H1 (cell line): ENCODE results near the gene PDE4B. TPM values are rescaled to one million over a fixed set of nuclear protein-coding genes. Genes with fewer than 3 reads are reported as not detected.

Experiments used
- CTCF ChIA-PET: fragments of 300-600 bp; sonication (Branson Sonifier 250); formaldehyde crosslinking; loops from one replicate; lab custom pipeline; 2021; ENCODE audit not compliant: partially characterized antibody; lab: Charles Lee
- POLR2A ChIA-PET: fragments of 300-600 bp; sonication (Branson Sonifier 250); formaldehyde crosslinking; loops from one replicate; lab custom pipeline; 2021; ENCODE audit warnings: inconsistent platforms; ENCODE audit not compliant: partially characterized antibody; lab: Charles Lee
- DNase-seq, 2 experiments: peaks; one replicate each; pipeline versions ENCODE4 v3.0.0 to v3.0.0-alpha.2; 2010 to 2022; ENCODE audit warnings: low spot score in 2 of 2, low read depth in 1 of 2, mixed read lengths in 1 of 2
- FAIRE-seq: peaks from 2 replicates; lab custom pipeline; 2011; peaks lifted over from hg19 to GRCh38; lab: Jason Lieb, UNC
- H2AFZ ChIP-seq: 2 replicates; pipeline ENCODE4 v1.8.1; 2012; ENCODE audit warnings: low read length, inconsistent platforms
- H2AK5ac ChIP-seq: 2 replicates; pipeline ENCODE4 v1.6.1; 2013; ENCODE audit warnings: low read depth, low read length
- H2BK120ac ChIP-seq: replicated peaks from 2 replicates; pipeline ENCODE3; 2013; ENCODE audit warnings: low read depth, low read length, inconsistent platforms
- H2BK12ac ChIP-seq: 2 replicates; pipeline ENCODE4 v1.6.1; 2013; ENCODE audit warnings: low read depth, low read length
- H2BK15ac ChIP-seq: 2 replicates; pipeline ENCODE4 v1.6.1; 2013; ENCODE audit warnings: low read length
- H2BK20ac ChIP-seq: 2 replicates; pipeline ENCODE4 v1.6.1; 2013; ENCODE audit warnings: low read length
- H2BK5ac ChIP-seq: 2 replicates; pipeline ENCODE4 v1.6.1; 2013; ENCODE audit warnings: low read depth, low read length
- H3K14ac ChIP-seq: 2 replicates; pipeline ENCODE4 v1.6.1; 2013; ENCODE audit warnings: inconsistent platforms; ENCODE audit not compliant: insufficient read length
- H3K18ac ChIP-seq: 2 replicates; pipeline ENCODE4 v1.6.1; 2013; ENCODE audit warnings: low read length; ENCODE audit errors: extremely low read depth
- H3K23ac ChIP-seq: 2 replicates; pipeline ENCODE4 v1.6.1; 2013; ENCODE audit warnings: inconsistent platforms; ENCODE audit not compliant: insufficient read length
- H3K23me2 ChIP-seq: 2 replicates; pipeline ENCODE4 v1.6.1; 2013; ENCODE audit warnings: low read depth, low read length
- H3K27ac ChIP-seq: 2 replicates; pipeline ENCODE4 v1.6.1; 2011; ENCODE audit warnings: low read depth, low read length, inconsistent platforms
- H3K27me3 ChIP-seq, 4 experiments: replicated peaks in 1 of 4; 1 replicate in 1 of 4; 2 replicates in 3 of 4; pipeline versions ENCODE4 v1.6.1 to v1.8.1; 2011 to 2013; ENCODE audit warnings: low read length in 3 of 4, mild to moderate bottlenecking in 3 of 4, inconsistent platforms in 2 of 4, mixed read lengths in 2 of 4, moderate library complexity in 1 of 4; ENCODE audit not compliant: control insufficient read depth in 3 of 4, insufficient read depth in 3 of 4; ENCODE audit errors: extremely low read depth in 1 of 4
- H3K36me3 ChIP-seq, 4 experiments: 2 replicates each; pipeline versions ENCODE4 v1.6.1 to v1.8.1; 2011 to 2013; ENCODE audit warnings: mild to moderate bottlenecking in 4 of 4, low read length in 3 of 4, moderate library complexity in 2 of 4, control low read depth in 1 of 4, inconsistent platforms in 1 of 4; ENCODE audit not compliant: insufficient read depth in 4 of 4, control insufficient read depth in 2 of 4
- H3K4ac ChIP-seq: replicated peaks from 2 replicates; pipeline ENCODE3; 2013; ENCODE audit warnings: low read length, low read depth, mixed read lengths, inconsistent platforms; ENCODE audit not compliant: insufficient read length
- H3K4me1 ChIP-seq, 4 experiments: replicated peaks in 1 of 4; 1 replicate in 1 of 4; 2 replicates in 3 of 4; pipeline versions ENCODE4 v1.6.1 to v1.8.1; 2011 to 2013; ENCODE audit warnings: low read length in 3 of 4, inconsistent platforms in 2 of 4, mixed read lengths in 1 of 4; ENCODE audit not compliant: insufficient read depth in 4 of 4, control insufficient read depth in 3 of 4
- H3K4me2 ChIP-seq, 2 experiments: 2 replicates each; pipeline versions ENCODE4 v1.6.1 to v1.8.1; 2011 to 2013; ENCODE audit warnings: low read depth in 2 of 2, low read length in 2 of 2, control low read depth in 1 of 2, inconsistent platforms in 1 of 2, mild to moderate bottlenecking in 1 of 2; ENCODE audit not compliant: insufficient read depth in 1 of 2
- H3K4me3 ChIP-seq, 4 experiments: fragments of 200-600, 300-600 bp in 1 of 4; sonication (generic), shearing (Covaris generic), sonication (Bioruptor Twin) in 1 of 4; 2 replicates each; pipeline versions ENCODE4 v1.5.1 to v1.8.1; 2011 to 2016; ENCODE audit warnings: low read length in 4 of 4, low read depth in 3 of 4, control low read depth in 2 of 4, inconsistent platforms in 2 of 4, mild to moderate bottlenecking in 2 of 4, mixed read lengths in 1 of 4, moderate library complexity in 1 of 4; ENCODE audit not compliant: insufficient read depth in 2 of 4; ENCODE audit errors: extremely low read depth in 1 of 4
- H3K56ac ChIP-seq: replicated peaks from 2 replicates; pipeline ENCODE3; 2013; ENCODE audit warnings: low read depth, mild to moderate bottlenecking, mixed read lengths, low read length, inconsistent platforms; ENCODE audit not compliant: insufficient read length
- H3K79me1 ChIP-seq: 2 replicates; pipeline ENCODE4 v1.6.1; 2013; ENCODE audit warnings: low read depth, low read length, control low read depth
- H3K79me2 ChIP-seq, 2 experiments: 2 replicates each; pipeline versions ENCODE4 v1.6.1 to v1.8.1; 2012 to 2013; ENCODE audit warnings: low read length in 2 of 2, mild to moderate bottlenecking in 2 of 2, inconsistent platforms in 1 of 2; ENCODE audit not compliant: insufficient read depth in 2 of 2, control insufficient read depth in 1 of 2
- H3K9ac ChIP-seq, 4 experiments: replicated peaks in 1 of 4; 1 replicate in 1 of 4; 2 replicates in 3 of 4; pipeline versions ENCODE4 v1.6.1 to v1.8.1; 2011 to 2013; ENCODE audit warnings: low read depth in 3 of 4, low read length in 3 of 4, control low read depth in 2 of 4, mild to moderate bottlenecking in 2 of 4, moderate library complexity in 2 of 4, inconsistent platforms in 1 of 4; ENCODE audit errors: extremely low read depth in 1 of 4
- H3K9me3 ChIP-seq, 2 experiments: 2 replicates each; pipeline versions ENCODE4 v1.6.1 to v1.8.1; 2012 to 2013; ENCODE audit warnings: mild to moderate bottlenecking in 2 of 2, moderate library complexity in 2 of 2, control low read depth in 1 of 2, inconsistent platforms in 1 of 2, low read depth in 1 of 2, low read length in 1 of 2, mixed read lengths in 1 of 2; ENCODE audit not compliant: insufficient read depth in 2 of 2
- H4K20me1 ChIP-seq, 2 experiments: replicated peaks in 1 of 2; 2 replicates each; pipeline versions ENCODE3 to v1.8.1; 2011 to 2013; ENCODE audit warnings: inconsistent platforms in 2 of 2, low read length in 2 of 2, mild to moderate bottlenecking in 1 of 2; ENCODE audit not compliant: insufficient read depth in 2 of 2, control insufficient read depth in 1 of 2
- H4K5ac ChIP-seq: 2 replicates; pipeline ENCODE4 v1.6.1; 2013; ENCODE audit warnings: low read length, low read depth, mixed read lengths, inconsistent platforms; ENCODE audit not compliant: insufficient read length
- H4K8ac ChIP-seq: 2 replicates; pipeline ENCODE4 v1.8.0; 2013; ENCODE audit warnings: mild to moderate bottlenecking, moderate library complexity, low read length, inconsistent platforms; ENCODE audit not compliant: insufficient read depth; ENCODE audit errors: extremely low read depth
- H4K91ac ChIP-seq: replicated peaks from 2 replicates; pipeline ENCODE3; 2013; ENCODE audit warnings: low read length, mixed read lengths, inconsistent platforms; ENCODE audit not compliant: insufficient read length
- CBX8 ChIP-seq: fragments of 300-800, 300-1000 bp; sonication (generic); IDR thresholded peaks from 2 replicates; pipeline ENCODE4 v1.7.1; 2016; ENCODE audit warnings: low read depth, low read length, borderline replicate concordance
- EZH2 ChIP-seq: fragments of 200-600 bp; sonication (generic); IDR thresholded peaks from 2 replicates; pipeline ENCODE4 v1.7.1; 2012; ENCODE audit warnings: low read depth, mild to moderate bottlenecking, moderate library complexity, low read length, inconsistent platforms; ENCODE audit not compliant: severe bottlenecking
- KDM1A ChIP-seq: fragments of 200-600, 300-600 bp; sonication (generic); IDR thresholded peaks from 2 replicates; pipeline ENCODE4 v1.7.1; 2016; ENCODE audit warnings: mild to moderate bottlenecking, low read length, borderline replicate concordance
- KDM4A ChIP-seq: IDR thresholded peaks from one replicate; pipeline ENCODE4 v1.7.1; 2012; ENCODE audit warnings: low read depth, mild to moderate bottlenecking, moderate library complexity, low read length, inconsistent platforms; ENCODE audit not compliant: severe bottlenecking
- POLR2A ChIP-seq, 2 experiments: IDR thresholded peaks; 1 replicate in 1 of 2; 2 replicates in 1 of 2; pipeline ENCODE4 v1.6.1; 2011; ENCODE audit warnings: low read depth in 2 of 2, low read length in 2 of 2, mild to moderate bottlenecking in 2 of 2; ENCODE audit errors: control extremely low read depth in 1 of 2
- RXRA ChIP-seq: IDR thresholded peaks from 2 replicates; pipeline ENCODE4 v1.6.1; 2011; ENCODE audit warnings: low read depth, mild to moderate bottlenecking, low read length, moderate library complexity; ENCODE audit not compliant: insufficient read depth
- SP4 ChIP-seq: IDR thresholded peaks from 2 replicates; pipeline ENCODE4 v1.6.1; 2012; ENCODE audit warnings: low read length, inconsistent platforms
- SRF ChIP-seq: IDR thresholded peaks from 2 replicates; pipeline ENCODE4 v1.6.1; 2011; ENCODE audit warnings: mild to moderate bottlenecking, low read depth, low read length, moderate library complexity
- SUZ12 ChIP-seq: fragments of 200-600 bp; sonication (generic); IDR thresholded peaks from 2 replicates; pipeline ENCODE4 v1.6.1; 2012; ENCODE audit warnings: mild to moderate bottlenecking, inconsistent platforms, low read length, moderate library complexity, mixed read lengths
- YY1 ChIP-seq: IDR thresholded peaks from 2 replicates; pipeline ENCODE4 v1.6.1; 2011; ENCODE audit warnings: low read depth, mild to moderate bottlenecking, low read length
- WGBS, 2 experiments: shearing (Covaris generic) in 1 of 2; methylation state at CpG; one replicate each; pipeline versions ENCODE4 v1.1.6 to v1.1.7; 2013 to 2015; ENCODE audit warnings: low lambda C conversion rate in 2 of 2, mixed read lengths in 2 of 2, inconsistent platforms in 1 of 2, low coverage in 1 of 2, missing lambda C conversion rate in 1 of 2; ENCODE audit not compliant: insufficient replicate concordance in 2 of 2, insufficient coverage in 1 of 2, insufficient read length in 1 of 2; ENCODE audit errors: extremely low coverage in 1 of 2, missing lambda C conversion rate in 1 of 2; 5-methylcytosine and 5-hydroxymethylcytosine counted together
- polyA plus RNA-seq, 7 experiments: library from polyadenylated mRNA; depleted of rRNA in 3 of 7; stranded (reverse) in 5 of 7; unstranded in 2 of 7; fragments of >200 nt in 5 of 7; fragments of 200-250 nt in 2 of 7; gene quantifications; 1 replicate in 5 of 7; 2 replicates in 1 of 7; 4 replicates in 1 of 7; pipeline versions ENCODE4 v1.2.1 to v1.2.3, GENCODE V29; 2011 to 2013; ENCODE audit warnings: missing spikeins in 2 of 7, mixed read lengths in 2 of 7
- total RNA-seq: library from RNA; stranded (reverse); fragmentation: NEBNext Ultra II Directional; extraction: Animal tissue kit (Norgen Biotek cat#: 25700); gene quantifications from 2 replicates; pipeline ENCODE4 v1.2.1, GENCODE V29; 2021
- TF ChIP-seq, protein P1 (sequence below): IDR thresholded peaks from 2 replicates; pipeline ENCODE4 v1.6.1; 2012; ENCODE audit warnings: low read length, inconsistent platforms
- TF ChIP-seq, protein P2 (sequence below): IDR thresholded peaks from 2 replicates; pipeline ENCODE4 v1.6.1; 2011; ENCODE audit warnings: low read depth, mild to moderate bottlenecking, low read length; ENCODE audit not compliant: insufficient read depth

The PDE4B gene
- total and polyA plus RNA-seq, 2 of the 8 experiments (the other 6 are each of a cell fraction or from before 2014, with no cell fraction given), result 5.0 to 15.1 TPM

DNA sequence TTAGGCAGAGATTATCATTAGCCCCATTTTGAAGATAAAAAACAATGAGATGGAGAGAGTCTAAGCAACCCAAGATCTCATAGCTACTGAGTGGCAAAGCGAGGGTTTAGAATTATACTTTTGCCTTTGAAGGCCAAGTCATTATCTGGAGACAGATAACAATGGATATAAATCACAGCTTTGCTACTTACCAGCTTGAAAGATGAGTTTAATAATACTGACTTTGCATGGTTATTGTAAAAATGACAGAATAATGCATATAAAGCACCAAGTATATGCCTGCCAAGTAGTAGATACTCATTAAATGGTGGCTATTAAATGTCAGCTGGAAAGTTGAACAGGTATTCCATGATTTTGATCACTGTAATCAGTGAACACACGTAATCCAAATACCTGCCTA, 499.6 kb downstream of the PDE4B start:
- Histone ChIP-seq H3K79me1 (no peaks in the 10 kb centered on the region), H3K56ac (no peak overlapping the region), H4K5ac (no peak overlapping the region), H2BK5ac (no peak overlapping the region), H3K36me3 (no peaks in the 10 kb centered on the region), H2BK20ac (no peak overlapping the region), H2BK15ac (no peak overlapping the region), H4K20me1 (no peaks in the 10 kb centered on the region), H3K4ac (no peak overlapping the region), H3K9ac (no peak overlapping the region), H2AFZ (no peak overlapping the region), H3K27me3 (no peaks in the 10 kb centered on the region), H4K91ac (no peak overlapping the region), H3K18ac (no peak overlapping the region), H3K14ac (no peak overlapping the region), H3K27ac (no peak overlapping the region), H2BK120ac (no peak overlapping the region), H3K23me2 (no peaks in the 10 kb centered on the region; the same call in 1 of the 2 replicates), H3K79me2 (no peaks in the 10 kb centered on the region), H2AK5ac (no peak overlapping the region), H3K4me1 (no peaks in the 10 kb centered on the region), H3K4me3 (no peak overlapping the region), H3K9me3 (no peaks in the 10 kb centered on the region), H4K8ac (no peak overlapping the region), H3K4me2 (no peak overlapping the region), H3K23ac (no peak overlapping the region), H2BK12ac (no peak overlapping the region)
- WGBS, 2 experiments, result 90% methylated on average over 2 of the region's 2 CpGs; no CpG with 5 or more reads in 1 of the 2 experiments
- ChIA-PET CTCF (interaction anchor here (1.2 to 1.9 kb wide), 4 partner anchors 17 to 154 kb away, joined by 3 to 7 read pairs (median 3); no protein-coding TSS in a partner anchor), POLR2A (no interaction called here)
- TF ChIP-seq KDM1A (no peak), POLR2A (IDR thresholded peaks at IDR 0.05; ENCODE audit: control extremely low read depth in 1 of 2, low read depth in 2 of 2, low read length in 2 of 2) (no peak), KDM4A (no peak), EZH2 (no peak), SUZ12 (no peak), YY1 (no peak), SP4 (no peak), RXRA (no peak), CBX8 (no peak), SRF (no peak)
- TF ChIP-seq, protein P1, sequence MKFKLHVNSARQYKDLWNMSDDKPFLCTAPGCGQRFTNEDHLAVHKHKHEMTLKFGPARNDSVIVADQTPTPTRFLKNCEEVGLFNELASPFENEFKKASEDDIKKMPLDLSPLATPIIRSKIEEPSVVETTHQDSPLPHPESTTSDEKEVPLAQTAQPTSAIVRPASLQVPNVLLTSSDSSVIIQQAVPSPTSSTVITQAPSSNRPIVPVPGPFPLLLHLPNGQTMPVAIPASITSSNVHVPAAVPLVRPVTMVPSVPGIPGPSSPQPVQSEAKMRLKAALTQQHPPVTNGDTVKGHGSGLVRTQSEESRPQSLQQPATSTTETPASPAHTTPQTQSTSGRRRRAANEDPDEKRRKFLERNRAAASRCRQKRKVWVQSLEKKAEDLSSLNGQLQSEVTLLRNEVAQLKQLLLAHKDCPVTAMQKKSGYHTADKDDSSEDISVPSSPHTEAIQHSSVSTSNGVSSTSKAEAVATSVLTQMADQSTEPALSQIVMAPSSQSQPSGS, result no peak
- TF ChIP-seq, protein P2, sequence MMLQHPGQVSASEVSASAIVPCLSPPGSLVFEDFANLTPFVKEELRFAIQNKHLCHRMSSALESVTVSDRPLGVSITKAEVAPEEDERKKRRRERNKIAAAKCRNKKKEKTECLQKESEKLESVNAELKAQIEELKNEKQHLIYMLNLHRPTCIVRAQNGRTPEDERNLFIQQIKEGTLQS, result no peak
- DNase-seq, result no peak
- no peak for FAIRE-seq
